Activated T-cell treated with anti-CD3 and anti-CD28 coated beads, Interleukin-2, amount 50 U/mL, for 24 hours (primary cell): ENCODE measurements around the gene CST9.
"Not testable (repeated sequence)": the region's sequence is repeated elsewhere in the genome, so short reads cannot be mapped to it uniquely, and the experiment has no call there.

Experiments used
- DNase-seq: peaks from one replicate; pipeline ENCODE4 v3.0.0-alpha.2; 2020
- H3K27ac Mint-ChIP-seq: 2 replicates; pipeline ENCODE4 v1.8.0; 2020; ENCODE audit warnings: mild to moderate bottlenecking, mixed read lengths
- H3K27me3 Mint-ChIP-seq: 2 replicates; pipeline ENCODE4 v1.8.0; 2020; ENCODE audit warnings: mixed read lengths
- H3K36me3 Mint-ChIP-seq: 2 replicates; pipeline ENCODE4 v1.8.0; 2020; ENCODE audit warnings: low read depth, mixed read lengths
- H3K4me1 Mint-ChIP-seq: 2 replicates; pipeline ENCODE4 v1.8.0; 2020; ENCODE audit warnings: low read depth, mixed read lengths
- H3K4me3 Mint-ChIP-seq: 2 replicates; pipeline ENCODE4 v1.8.0; 2020; ENCODE audit warnings: mild to moderate bottlenecking, moderate library complexity, mixed read lengths
- H3K9me3 Mint-ChIP-seq: 2 replicates; pipeline ENCODE4 v1.8.0; 2020; ENCODE audit warnings: mixed read lengths

Gene CST9

GRCh38 chr20:23622839-23623343 is 17.2 kb upstream of the CST9 start:
- no peaks in the 10 kb centered on the region for H3K36me3 Mint-ChIP-seq
- no peak overlapping the region for H3K4me3 Mint-ChIP-seq
- H3K9me3 Mint-ChIP-seq = no peaks in the 10 kb centered on the region
- H3K27ac Mint-ChIP-seq = no peak overlapping the region
- DNase-seq = no peak
- peaks cover 22% of the 10 kb centered on the region for H3K27me3 Mint-ChIP-seq
- peaks cover 2% of the 10 kb centered on the region for H3K4me1 Mint-ChIP-seq

DNA sequence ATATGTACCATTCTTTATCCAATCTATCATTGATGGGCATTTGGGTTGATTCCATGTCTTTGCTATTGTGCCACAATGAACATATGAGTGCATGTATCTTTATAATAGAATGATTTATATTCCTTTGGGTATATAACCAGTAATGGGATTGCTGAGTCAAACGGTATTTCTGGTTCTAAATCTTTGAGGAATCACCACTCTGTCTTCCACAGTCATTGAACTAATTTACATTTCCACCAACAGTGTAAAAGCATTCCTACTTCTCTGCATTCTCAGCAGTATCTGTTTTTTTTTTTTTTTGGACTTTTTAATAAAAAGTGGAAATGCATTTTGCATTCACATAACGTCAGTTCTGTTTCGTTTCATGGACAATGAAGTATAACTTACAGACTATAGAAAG is 16.7 kb upstream of the CST9 start:
- H3K9me3 Mint-ChIP-seq, H3K36me3 Mint-ChIP-seq, H3K4me3 Mint-ChIP-seq, H3K4me1 Mint-ChIP-seq, DNase-seq, H3K27ac Mint-ChIP-seq: not testable (repeated sequence)
- H3K27me3 Mint-ChIP-seq = peaks cover 22% of the 10 kb centered on the region

- not testable (repeated sequence) for H3K4me1 Mint-ChIP-seq, H3K9me3 Mint-ChIP-seq, H3K4me3 Mint-ChIP-seq, H3K27ac Mint-ChIP-seq, DNase-seq, H3K36me3 Mint-ChIP-seq
- peaks cover 23% of the 10 kb centered on the region for H3K27me3 Mint-ChIP-seq
Measured at GRCh38 chr20:23620670-23621386, 15.1 kb upstream of the CST9 start.

DNA sequence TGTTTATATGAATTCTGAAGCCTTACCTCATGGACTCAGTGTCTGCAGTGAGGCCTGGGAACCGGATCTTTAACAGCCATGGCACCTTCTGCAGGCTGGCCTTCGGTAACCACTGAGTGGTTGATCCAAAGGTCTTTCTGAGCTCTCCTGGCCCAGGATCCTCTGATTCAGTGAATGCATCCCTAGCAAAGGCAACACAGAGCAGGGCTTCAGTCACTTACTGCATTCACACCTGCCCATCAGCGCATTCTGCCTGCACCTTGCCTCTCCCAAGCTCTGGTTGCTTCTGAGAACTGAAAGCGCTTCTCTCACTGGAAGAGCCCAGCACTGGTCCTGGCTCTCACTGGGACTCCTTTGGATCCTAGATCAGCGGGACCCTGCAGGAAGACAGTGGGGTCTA is 8.4 kb upstream of the CST9 start:
- no peak overlapping the region for H3K27ac Mint-ChIP-seq
- H3K36me3 Mint-ChIP-seq = no peaks in the 10 kb centered on the region
- DNase-seq = no peak
- H3K4me3 Mint-ChIP-seq = no peak overlapping the region
- no peaks in the 10 kb centered on the region for H3K4me1 Mint-ChIP-seq
- peaks cover 8% of the 10 kb centered on the region for H3K27me3 Mint-ChIP-seq
- no peaks in the 10 kb centered on the region for H3K9me3 Mint-ChIP-seq

DNA sequence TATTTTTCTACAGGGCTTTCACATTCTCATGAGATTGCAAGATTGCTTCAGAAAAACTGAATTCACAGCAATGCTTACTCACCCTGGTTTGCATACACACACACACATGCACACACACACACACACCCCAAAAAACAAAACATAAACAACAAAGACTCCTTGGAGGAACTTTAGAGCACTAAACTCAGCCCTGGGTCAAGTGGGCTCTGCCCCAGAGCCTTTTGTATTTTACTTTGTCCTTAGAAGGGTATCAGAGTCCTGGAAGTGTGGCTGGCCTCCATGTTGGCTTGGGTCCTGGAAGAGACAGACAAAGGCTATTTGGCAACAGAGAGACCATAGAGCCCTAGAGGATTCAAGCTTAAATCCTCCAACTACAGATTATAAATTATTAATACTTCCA is 8.0 kb upstream of the CST9 start:
- no peaks in the 10 kb centered on the region for H3K4me1 Mint-ChIP-seq
- no peak overlapping the region for H3K4me3 Mint-ChIP-seq
- no peaks in the 10 kb centered on the region for H3K36me3 Mint-ChIP-seq
- H3K27ac Mint-ChIP-seq = no peak overlapping the region
- DNase-seq = no peak
- H3K27me3 Mint-ChIP-seq = peaks cover 8% of the 10 kb centered on the region
- no peaks in the 10 kb centered on the region for H3K9me3 Mint-ChIP-seq

DNA sequence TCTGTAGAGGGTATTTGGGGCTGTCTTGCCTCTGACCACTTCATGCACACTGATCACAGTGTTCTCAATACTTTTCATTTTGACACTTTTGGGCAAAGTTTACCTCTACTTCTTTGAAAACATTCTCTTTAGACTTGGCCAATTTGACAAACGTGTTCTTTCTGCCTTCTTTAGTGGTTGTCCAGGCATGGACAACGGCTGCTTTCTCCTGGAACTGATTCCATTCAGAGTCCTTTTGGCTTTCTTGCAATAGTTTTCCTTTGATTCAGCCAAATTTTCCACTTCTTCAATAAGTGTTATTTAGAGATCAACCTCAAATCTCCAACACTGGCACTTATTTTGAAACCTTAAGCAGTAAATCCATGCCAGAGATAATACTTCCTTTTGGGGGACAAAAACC is 6.7 kb upstream of the CST9 start:
- H3K9me3 Mint-ChIP-seq = no peaks in the 10 kb centered on the region
- no peaks in the 10 kb centered on the region for H3K4me1 Mint-ChIP-seq
- H3K27me3 Mint-ChIP-seq = peaks cover 3% of the 10 kb centered on the region
- DNase-seq = no peak
- no peaks in the 10 kb centered on the region for H3K36me3 Mint-ChIP-seq
- no peak overlapping the region for H3K4me3 Mint-ChIP-seq
- H3K27ac Mint-ChIP-seq = no peak overlapping the region

- Mint-ChIP-seq H3K36me3 (no peaks in the 10 kb centered on the region), H3K27ac (no peak overlapping the region), H3K27me3 (peaks cover 9% of the 10 kb centered on the region), H3K9me3 (no peaks in the 10 kb centered on the region), H3K4me1 (peaks cover 4% of the 10 kb centered on the region), H3K4me3 (no peak overlapping the region)
- no peak for DNase-seq
Measured at GRCh38 chr20:23609486-23610109, 3.9 kb upstream of the CST9 start.

- no peak for DNase-seq
- Mint-ChIP-seq H3K4me1 (peaks cover 4% of the 10 kb centered on the region), H3K27ac (no peak overlapping the region), H3K9me3 (no peaks in the 10 kb centered on the region), H3K4me3 (no peak overlapping the region), H3K27me3 (peaks cover 11% of the 10 kb centered on the region), H3K36me3 (no peaks in the 10 kb centered on the region)
Measured at GRCh38 chr20:23608251-23608846, 2.6 kb upstream of the CST9 start.

DNA sequence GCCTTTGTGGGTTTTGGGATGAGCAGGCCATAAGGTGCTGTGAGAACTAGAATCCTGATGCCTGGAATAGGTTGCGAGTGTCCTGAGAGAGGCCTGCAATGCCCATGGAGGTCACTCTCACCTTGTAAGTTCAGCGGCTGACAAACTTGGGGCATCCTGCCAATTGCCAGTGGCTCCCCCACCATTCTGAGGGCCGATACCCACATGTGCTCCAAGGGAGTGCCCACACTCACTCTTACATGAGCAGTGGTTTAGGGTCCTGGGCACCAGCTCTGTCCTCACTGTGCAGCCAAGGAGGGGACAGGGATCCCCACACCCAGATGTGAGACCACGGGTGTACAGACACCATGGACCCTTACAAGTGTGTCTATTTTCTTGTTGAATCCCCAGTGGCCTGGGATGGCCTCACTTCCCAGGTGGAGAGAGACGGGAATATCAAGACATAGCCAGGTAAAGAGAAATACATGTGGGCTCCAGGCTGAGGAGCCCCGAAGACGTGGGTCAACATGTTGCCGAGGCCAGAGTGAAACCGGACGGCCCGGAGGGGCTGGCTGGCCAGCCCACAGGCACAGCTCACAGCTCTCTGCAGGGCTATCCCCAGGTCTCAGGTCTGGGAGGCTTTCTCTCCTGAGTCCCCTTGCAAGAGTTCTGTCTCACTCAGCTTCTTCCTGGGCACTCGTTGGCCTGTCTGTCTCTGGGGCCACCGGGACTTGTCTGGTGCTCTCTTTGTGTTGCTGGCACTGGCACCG is 2.0 kb upstream of the CST9 start:
- Mint-ChIP-seq H3K36me3 (no peaks in the 10 kb centered on the region), H3K27ac (no peak overlapping the region), H3K27me3 (peaks cover 12% of the 10 kb centered on the region), H3K9me3 (no peaks in the 10 kb centered on the region), H3K4me1 (peaks cover 4% of the 10 kb centered on the region), H3K4me3 (no peak overlapping the region)
- DNase-seq = no peak

DNA sequence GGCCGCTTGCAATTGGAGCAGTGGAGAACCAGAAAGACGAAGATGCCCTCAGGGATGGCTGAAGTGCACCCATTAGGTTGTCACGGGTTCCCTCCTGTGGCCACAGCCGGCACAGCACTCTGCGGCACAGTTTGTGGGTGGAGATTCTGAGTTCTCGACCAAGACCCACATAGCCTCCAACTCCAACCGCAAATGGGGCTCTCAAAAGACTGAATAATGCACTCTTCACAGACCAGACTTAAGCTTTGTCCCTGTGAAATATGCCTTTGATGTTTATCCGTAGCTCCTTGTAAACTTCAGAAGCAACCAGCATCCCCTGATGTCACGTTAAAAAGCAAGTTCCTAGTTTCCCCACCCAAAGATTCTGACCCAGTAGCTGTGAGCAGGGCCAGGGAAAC is 934 bp upstream of the CST9 start:
- Mint-ChIP-seq H3K4me3 (no peak overlapping the region), H3K27me3 (peaks cover 13% of the 10 kb centered on the region), H3K36me3 (no peaks in the 10 kb centered on the region), H3K27ac (no peak overlapping the region), H3K4me1 (peaks cover 4% of the 10 kb centered on the region), H3K9me3 (no peaks in the 10 kb centered on the region)
- DNase-seq = peak; percentile 80

DNA sequence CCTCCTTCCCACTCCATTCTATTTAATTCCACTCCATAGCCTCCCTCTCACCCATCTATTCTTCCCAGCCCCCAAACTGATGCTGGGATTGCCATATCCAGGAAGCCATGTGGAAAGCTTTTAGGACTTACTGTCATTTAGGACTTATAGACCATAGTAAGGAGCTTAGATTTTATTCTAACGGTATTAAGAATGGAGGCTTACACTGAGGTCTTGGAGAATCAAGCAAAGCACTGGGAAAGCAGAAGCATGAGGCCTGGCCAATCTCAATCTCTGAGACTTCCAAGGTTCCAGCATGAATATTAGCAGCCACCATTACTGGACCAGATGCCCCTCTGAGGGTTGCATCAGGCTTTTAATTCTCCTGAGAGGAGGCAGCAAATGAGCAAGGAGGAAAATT is 1.4 kb downstream of the CST9 start:
- Mint-ChIP-seq H3K4me3 (no peak overlapping the region), H3K27ac (no peak overlapping the region), H3K4me1 (peaks cover 4% of the 10 kb centered on the region), H3K9me3 (no peaks in the 10 kb centered on the region), H3K27me3 (peaks cover 13% of the 10 kb centered on the region), H3K36me3 (no peaks in the 10 kb centered on the region)
- DNase-seq = no peak

- H3K4me1 Mint-ChIP-seq = peaks cover 4% of the 10 kb centered on the region
- H3K4me3 Mint-ChIP-seq = no peak overlapping the region
- no peaks in the 10 kb centered on the region for H3K9me3 Mint-ChIP-seq
- no peaks in the 10 kb centered on the region for H3K36me3 Mint-ChIP-seq
- peaks cover 13% of the 10 kb centered on the region for H3K27me3 Mint-ChIP-seq
- DNase-seq = no peak
- no peak overlapping the region for H3K27ac Mint-ChIP-seq
Measured at GRCh38 chr20:23603321-23603720, 2.4 kb downstream of the CST9 start.

- Mint-ChIP-seq H3K36me3 (no peaks in the 10 kb centered on the region), H3K4me3 (no peak overlapping the region)
Measured at GRCh38 chr20:23602699-23603098, 3.0 kb downstream of the CST9 start.

GRCh38 chr20:23602241-23602640 is 3.5 kb downstream of the CST9 start:
- Mint-ChIP-seq H3K9me3 (no peaks in the 10 kb centered on the region), H3K4me1 (peaks cover 4% of the 10 kb centered on the region), H3K36me3 (no peaks in the 10 kb centered on the region), H3K27ac (no peak overlapping the region), H3K27me3 (peaks cover 11% of the 10 kb centered on the region), H3K4me3 (no peak overlapping the region)
- no peak for DNase-seq

More at GRCh38 chr20:23602699-23603098, 3.0 kb downstream of the CST9 start:
- no peak for DNase-seq
- Mint-ChIP-seq H3K4me1 (peaks cover 4% of the 10 kb centered on the region), H3K27ac (no peak overlapping the region), H3K27me3 (peaks cover 13% of the 10 kb centered on the region), H3K9me3 (no peaks in the 10 kb centered on the region)
